Urothelium cell line (cell line): ENCODE data around the gene KCTD4.
"Not testable (repeated sequence)": the region's sequence is repeated elsewhere in the genome, so short reads cannot be mapped to it uniquely, and the experiment has no call there.

Source experiments
- DNase-seq: peaks from one replicate; pipeline ENCODE4 v3.0.0; 2011; ENCODE audit warnings: low spot score, mixed read lengths
- FAIRE-seq: peaks from 2 replicates; lab custom pipeline; 2011; peaks lifted over from hg19 to GRCh38; lab: Jason Lieb, UNC

KCTD4 gene

GRCh38 chr13:45216193-45216592, 15.3 kb upstream of the KCTD4 start:
- FAIRE-seq, result no peak

GRCh38 chr13:45215392-45216077, 14.7 kb upstream of the KCTD4 start:
- no peak for FAIRE-seq
- DNase-seq, result no peak

More at GRCh38 chr13:45216193-45216592, 15.3 kb upstream of the KCTD4 start:
- DNase-seq, result no peak

GRCh38 chr13:45209229-45209628, 8.4 kb upstream of the KCTD4 start:
- DNase-seq, result no peak
- no peak for FAIRE-seq

- DNase-seq (no peak), FAIRE-seq (no peak)
Measured at GRCh38 chr13:45208132-45208531, 7.3 kb upstream of the KCTD4 start.

DNA sequence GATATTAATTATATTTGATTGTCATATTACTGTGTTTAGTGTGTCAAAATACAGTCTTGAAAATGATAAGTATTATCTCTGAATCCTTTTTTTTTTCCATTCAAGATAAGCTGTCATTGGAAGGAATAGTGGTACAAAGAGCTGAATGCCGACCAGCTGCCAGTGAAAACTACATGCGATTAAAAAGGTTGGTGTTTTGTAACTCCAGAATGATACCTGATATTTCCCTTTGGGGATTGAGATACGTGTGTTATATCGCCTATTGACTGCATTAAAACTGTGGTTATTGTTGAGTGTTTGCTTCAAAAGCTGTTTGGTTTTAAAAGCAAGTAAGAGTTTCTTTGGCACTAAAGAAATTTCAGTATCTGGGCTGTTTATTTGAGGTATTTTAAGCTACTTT, 6.5 kb upstream of the KCTD4 start:
- FAIRE-seq (no peak), DNase-seq (no peak)

- DNase-seq (peak; percentile 47), FAIRE-seq (no peak)
Measured at GRCh38 chr13:45206340-45206739, 5.5 kb upstream of the KCTD4 start.

DNA sequence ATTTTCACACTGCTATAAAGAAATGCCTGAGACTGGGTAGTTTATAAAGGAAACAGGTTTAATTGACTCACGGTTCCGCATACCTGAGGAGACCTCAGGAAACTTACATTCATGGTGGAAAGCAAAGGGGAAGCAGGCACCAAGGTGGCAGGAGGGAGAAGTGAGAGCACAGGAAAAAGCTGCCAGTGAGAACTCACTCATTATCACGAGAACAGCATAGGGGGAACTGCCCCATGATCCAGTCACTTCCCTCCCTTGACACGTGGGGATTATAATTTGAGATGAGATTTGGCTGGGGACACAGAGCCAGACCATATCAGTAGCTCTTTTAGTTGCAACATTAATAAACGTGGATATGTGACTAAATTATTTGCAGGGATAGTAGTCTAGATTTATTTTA, 4.3 kb upstream of the KCTD4 start:
- no peak for FAIRE-seq

DNA sequence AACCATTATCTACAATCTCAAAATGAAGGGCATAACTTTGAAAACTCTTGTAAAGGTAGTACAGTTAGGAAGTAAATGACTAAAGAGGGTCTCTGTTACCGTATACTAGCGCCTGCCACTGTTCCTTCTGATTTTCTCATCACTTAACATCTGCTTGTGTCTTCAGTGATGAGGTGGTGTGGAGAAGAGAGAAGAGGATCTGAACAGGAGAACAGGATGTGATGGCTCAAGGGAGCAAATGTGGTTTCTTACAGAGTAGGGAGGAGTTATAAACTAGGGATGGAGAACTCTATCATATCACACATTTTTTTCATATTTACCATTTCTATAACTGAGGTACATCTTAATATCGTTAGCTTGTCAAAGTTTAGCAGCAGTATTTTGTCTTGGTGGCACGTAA, 1.1 kb downstream of the KCTD4 start:
- FAIRE-seq, result no peak

More for the DNA sequence above, 4.3 kb upstream of the KCTD4 start:
- DNase-seq, result no peak

DNA sequence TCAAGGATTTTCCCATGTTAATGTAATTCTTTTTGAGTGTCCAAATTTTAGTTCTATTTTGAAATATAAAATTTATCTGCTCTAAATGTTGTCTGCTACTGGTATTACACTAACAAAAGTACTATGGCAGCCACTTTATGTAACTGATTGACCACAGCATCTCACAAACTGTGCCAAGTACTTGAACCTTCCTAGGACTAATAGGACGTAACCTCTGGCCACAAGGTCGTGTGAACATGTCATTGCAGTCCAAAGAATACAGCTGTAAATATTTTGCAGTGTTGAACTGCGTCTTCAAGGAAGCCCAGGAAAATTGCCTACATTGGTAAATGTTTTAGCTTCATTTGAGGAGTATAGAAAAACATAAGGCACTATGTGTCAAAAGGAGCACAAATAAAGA, 1.9 kb downstream of the KCTD4 start:
- no peak for DNase-seq
- no peak for FAIRE-seq

More for the DNA sequence above, 1.1 kb downstream of the KCTD4 start:
- no peak for DNase-seq

DNA sequence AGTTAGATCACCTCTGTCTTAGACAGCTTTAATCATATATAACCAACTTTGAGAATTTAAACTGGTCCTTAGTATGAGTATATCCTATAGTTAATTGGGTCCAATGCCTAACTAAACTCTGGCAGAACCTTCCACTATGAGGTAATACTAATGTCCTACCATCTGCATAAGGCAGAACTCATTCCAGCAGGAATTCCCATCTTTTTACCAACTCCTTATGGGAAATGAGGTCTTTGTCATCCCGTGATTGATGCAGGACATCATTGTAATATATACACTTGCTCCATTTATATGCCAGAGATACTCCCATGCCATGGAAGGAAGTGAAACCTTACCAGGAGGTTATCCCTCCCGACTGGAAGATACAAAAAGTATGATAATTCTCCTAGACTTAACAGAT, 2.8 kb downstream of the KCTD4 start:
- DNase-seq, result no peak
- no peak for FAIRE-seq

DNA sequence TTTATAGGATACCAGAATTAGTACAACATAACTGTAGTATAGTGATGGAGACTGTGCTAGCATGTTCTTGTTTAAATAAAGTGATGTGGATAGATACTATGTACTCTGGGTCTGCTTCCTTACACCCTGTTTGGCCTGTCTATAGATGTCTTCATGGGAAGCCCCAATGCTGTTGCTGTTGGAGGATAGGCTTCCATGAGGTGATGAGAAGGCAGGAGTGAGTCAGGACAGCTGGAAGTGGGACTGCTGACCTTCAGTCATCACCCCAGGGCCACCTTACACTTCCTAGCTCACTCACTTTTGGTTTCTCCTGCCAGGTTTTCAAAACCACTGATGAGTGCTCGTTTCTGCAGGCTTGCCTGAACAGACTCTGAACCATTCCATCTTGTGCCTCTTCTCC, 4.2 kb downstream of the KCTD4 start:
- no peak for FAIRE-seq
- no peak for DNase-seq

- FAIRE-seq (no peak), DNase-seq (no peak)
Measured at GRCh38 chr13:45196096-45196495, 4.7 kb downstream of the KCTD4 start.

DNA sequence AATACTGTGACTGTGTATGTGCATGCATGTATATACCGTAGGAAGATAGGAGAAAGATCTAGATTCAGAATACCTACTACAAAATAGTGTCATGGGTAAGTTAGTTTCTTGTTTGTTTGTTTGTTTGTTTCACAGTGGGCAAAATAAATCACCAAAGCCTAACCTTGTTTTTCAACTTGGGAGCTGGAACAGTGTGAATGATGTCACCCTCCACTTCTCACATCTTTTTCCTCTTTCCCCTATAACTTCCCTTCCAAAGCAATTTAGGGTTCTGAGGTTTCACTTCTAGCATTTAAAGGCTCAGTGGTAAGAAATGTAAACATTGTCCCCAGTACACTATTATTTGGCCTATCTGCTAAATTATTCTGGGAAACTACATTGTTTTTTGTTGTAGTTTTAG, 5.4 kb downstream of the KCTD4 start:
- FAIRE-seq, result no peak

GRCh38 chr13:45194081-45194939, 6.5 kb downstream of the KCTD4 start:
- DNase-seq (no peak), FAIRE-seq (no peak)

More for the DNA sequence above, 5.4 kb downstream of the KCTD4 start:
- no peak for DNase-seq

GRCh38 chr13:45191874-45192273, 9.0 kb downstream of the KCTD4 start:
- FAIRE-seq (no peak), DNase-seq (no peak)

GRCh38 chr13:45189511-45189910, 11.3 kb downstream of the KCTD4 start:
- FAIRE-seq, DNase-seq: not testable (repeated sequence)

DNA sequence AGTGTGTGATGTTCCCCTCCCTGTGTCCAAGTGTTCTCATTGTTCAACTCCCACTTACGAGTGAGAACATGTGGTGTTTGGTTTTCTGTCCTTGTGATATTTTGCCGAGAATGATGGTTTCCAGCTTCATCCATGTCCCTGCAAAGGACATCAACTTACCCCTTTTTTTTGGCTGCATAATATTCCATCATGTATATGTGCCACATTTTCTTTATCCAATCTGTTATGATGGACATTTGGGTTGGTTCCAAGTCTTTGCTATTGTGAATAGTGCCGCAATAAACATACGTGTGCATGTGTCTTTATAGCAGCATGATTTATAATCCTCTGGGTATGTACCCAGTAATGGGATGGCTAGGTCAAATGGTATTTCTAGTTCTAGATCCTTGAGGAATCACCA, 11.8 kb downstream of the KCTD4 start:
- not testable (repeated sequence) for FAIRE-seq, DNase-seq

DNA sequence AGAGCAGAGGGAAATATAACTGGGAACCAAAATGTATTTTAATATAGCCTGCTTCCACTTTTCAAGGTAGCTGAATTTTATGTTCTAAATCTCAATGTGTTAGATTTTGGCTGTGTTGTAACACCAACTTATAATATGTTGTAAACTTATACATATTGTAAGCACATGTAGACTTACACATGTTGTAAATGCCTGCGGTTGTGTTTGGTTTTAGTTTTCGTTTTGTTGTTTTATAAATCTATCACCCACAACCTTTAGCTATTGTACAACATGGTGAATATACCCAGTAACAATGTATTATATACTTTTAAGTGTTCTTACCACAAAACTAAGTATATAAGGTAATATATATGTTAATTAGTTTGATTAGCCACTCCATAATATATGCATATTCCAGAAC, 15.6 kb downstream of the KCTD4 start:
- no peak for FAIRE-seq

GRCh38 chr13:45184693-45185092, 16.2 kb downstream of the KCTD4 start:
- DNase-seq (no peak), FAIRE-seq (no peak)

More for the DNA sequence above, 15.6 kb downstream of the KCTD4 start:
- DNase-seq, result no peak

- no peak for FAIRE-seq
- no peak for DNase-seq
Measured at GRCh38 chr13:45180713-45181601, 19.9 kb downstream of the KCTD4 start.

GRCh38 chr13:45180303-45180702, 20.5 kb downstream of the KCTD4 start:
- no peak for FAIRE-seq
- no peak for DNase-seq
